Measurements from ENCODE around the gene ZNF518A. TPM values are rescaled to one million over a fixed set of nuclear protein-coding genes. Genes with fewer than 3 reads are reported as not detected.

The ZNF518A gene
- total and polyA plus RNA-seq, 2 of the 8 experiments (the other 6 are each of a cell fraction or from before 2014, with no cell fraction given): 6.6 to 34.8 TPM

- TF ChIP-seq GABPA (IDR thresholded peaks at IDR 0.05; ENCODE audit: borderline replicate concordance, insufficient read depth, low read length) (no peak), ASH2L (IDR thresholded peaks at IDR 0.05; ENCODE audit: low read length) (no peak), KDM4A (IDR thresholded peaks at IDR 0.05; ENCODE audit: low read depth, low read length, severe bottlenecking) (no peak), CBX5 (IDR thresholded peaks at IDR 0.05; ENCODE audit: low read depth, low read length) (no peak), HDAC2 (IDR thresholded peaks at IDR 0.05; ENCODE audit: borderline replicate concordance in 1 of 2, low read depth in 2 of 2, low read length in 2 of 2) (no peak), EGR1 (IDR thresholded peaks at IDR 0.05; ENCODE audit: borderline replicate concordance, low read depth, low read length) (no peak), CHD1 (IDR thresholded peaks at IDR 0.05; ENCODE audit: low read depth, low read length) (no peak)
- TF ChIP-seq, protein P1, sequence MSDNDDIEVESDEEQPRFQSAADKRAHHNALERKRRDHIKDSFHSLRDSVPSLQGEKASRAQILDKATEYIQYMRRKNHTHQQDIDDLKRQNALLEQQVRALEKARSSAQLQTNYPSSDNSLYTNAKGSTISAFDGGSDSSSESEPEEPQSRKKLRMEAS (IDR thresholded peaks at IDR 0.05): no peak
These were observed 35.6 kb downstream of the ZNF518A start (continued) for GRCh38 chr10:96165726-96166125.

All from H1 (cell line).